Activated T-helper 1 cell treated with anti-CD3 and anti-CD28 coated beads, Interleukin-12 subunit alpha, Interleukin-12 subunit beta, Interleukin-2, Interleukin-4 antibody, amounts not matched to agents 30 ng/mL and 10 ng/mL and 1 ng/mL, durations not matched to agents 14 hours and 24 hours and 36 hours (primary cell): ENCODE results near the gene GABRA4. TPM values are rescaled to one million over a fixed set of nuclear protein-coding genes. Genes with fewer than 3 reads are reported as not detected.

Source experiments
- DNase-seq: peaks from one replicate; pipeline ENCODE4 v3.0.0; 2021; ENCODE audit warnings: low spot score
- H3K27ac Mint-ChIP-seq: one replicate; pipeline ENCODE4 v1.8.0; 2021; ENCODE audit warnings: mild to moderate bottlenecking, mixed read lengths
- H3K27me3 Mint-ChIP-seq: one replicate; pipeline ENCODE4 v1.8.0; 2022; ENCODE audit warnings: mild to moderate bottlenecking, moderate library complexity, mixed read lengths; ENCODE audit not compliant: insufficient read depth
- H3K36me3 Mint-ChIP-seq: one replicate; pipeline ENCODE4 v1.8.0; 2021; ENCODE audit warnings: low read depth, mixed read lengths
- H3K4me1 Mint-ChIP-seq: one replicate; pipeline ENCODE4 v1.8.0; 2021; ENCODE audit warnings: low read depth, mixed read lengths
- H3K4me3 Mint-ChIP-seq: one replicate; pipeline ENCODE4 v1.8.0; 2021; ENCODE audit warnings: mild to moderate bottlenecking, moderate library complexity, mixed read lengths
- H3K9me3 Mint-ChIP-seq: one replicate; pipeline ENCODE4 v1.8.0; 2021; ENCODE audit warnings: mixed read lengths
- intact Hi-C: fragments of 100-400 bp; cut with micrococcal nuclease; formaldehyde crosslinking; loops from one replicate; pipeline ENCODE4 v1.15.1; 2024
- total RNA-seq: library from RNA; stranded (reverse); gene quantifications from 2 replicates; pipeline ENCODE4 v1.2.3, GENCODE V29; 2022

Gene GABRA4
- total RNA-seq, 1 donor from 2014 or later, result not detected

DNA sequence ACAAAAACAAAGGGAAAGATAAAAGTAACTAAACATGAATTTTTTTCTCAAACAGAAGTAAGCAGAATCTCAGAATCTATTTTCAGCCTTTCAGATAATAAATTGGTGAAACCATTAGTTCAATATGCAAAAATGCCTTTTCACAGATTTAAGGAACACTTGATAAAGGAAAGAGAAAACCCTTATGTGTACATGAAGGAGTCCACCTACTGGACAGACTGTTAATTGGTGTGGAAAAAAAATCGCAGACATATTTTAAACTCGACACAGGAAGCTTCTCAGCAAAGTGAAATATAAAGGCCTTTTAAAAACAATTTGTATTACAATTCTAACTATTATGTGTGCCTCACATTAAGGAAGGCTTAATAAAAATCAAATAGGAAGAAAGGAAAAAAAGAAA, 106.7 kb downstream of the GABRA4 start:
- no peaks in the 10 kb centered on the region for H3K36me3 Mint-ChIP-seq
- no peak overlapping the region for H3K4me3 Mint-ChIP-seq
- H3K9me3 Mint-ChIP-seq, result no peaks in the 10 kb centered on the region
- intact Hi-C loops, result no loop called here
- DNase-seq, result no peak
- H3K4me1 Mint-ChIP-seq, result no peaks in the 10 kb centered on the region
- no peak overlapping the region for H3K27ac Mint-ChIP-seq
- H3K27me3 Mint-ChIP-seq, result peaks cover 2% of the 10 kb centered on the region

DNA sequence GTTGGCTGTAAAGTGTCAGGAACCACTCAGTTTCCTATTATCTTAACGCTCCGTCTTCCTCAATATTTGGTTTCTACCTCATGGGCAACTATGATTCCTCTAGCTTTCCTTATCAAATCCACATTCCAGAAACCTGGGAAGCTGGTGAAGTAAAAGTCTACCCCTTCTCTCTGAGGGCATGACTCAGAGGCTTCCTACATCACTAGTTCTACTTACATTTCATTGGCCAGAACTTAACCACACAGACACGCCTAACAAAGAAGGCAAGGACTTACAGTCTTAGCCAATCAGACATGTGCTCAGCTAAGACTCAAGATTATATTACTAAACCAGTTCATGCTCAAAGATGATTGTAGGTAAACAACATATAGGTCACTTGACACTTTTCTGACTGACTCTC, 114.7 kb downstream of the GABRA4 start:
- H3K4me1 Mint-ChIP-seq, result no peaks in the 10 kb centered on the region
- H3K9me3 Mint-ChIP-seq, result no peaks in the 10 kb centered on the region
- DNase-seq, result no peak
- H3K27ac Mint-ChIP-seq, result no peak overlapping the region
- intact Hi-C loops, result no loop called here
- H3K27me3 Mint-ChIP-seq, result no peaks in the 10 kb centered on the region
- H3K36me3 Mint-ChIP-seq, result no peaks in the 10 kb centered on the region
- no peak overlapping the region for H3K4me3 Mint-ChIP-seq

DNA sequence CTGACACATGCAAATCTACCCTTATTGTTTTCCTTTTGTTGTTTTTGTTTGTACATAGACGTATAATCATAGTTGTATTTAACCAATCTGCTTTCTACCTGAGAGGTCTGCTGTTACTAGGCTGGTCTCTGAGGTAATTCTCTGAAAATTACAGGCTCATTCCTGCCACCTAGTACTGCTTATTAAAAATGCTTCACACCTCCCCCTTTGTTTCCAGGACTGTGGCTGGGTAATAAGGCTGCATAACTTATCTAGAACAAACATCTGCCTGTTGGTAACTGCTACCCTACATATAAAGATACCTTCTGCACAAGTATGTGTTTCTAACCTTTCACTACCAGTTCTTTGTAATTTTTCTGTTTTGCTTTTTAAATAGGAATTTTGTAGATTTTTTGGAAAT, 118.6 kb downstream of the GABRA4 start:
- no peak for DNase-seq
- Mint-ChIP-seq H3K9me3 (no peaks in the 10 kb centered on the region), H3K27me3 (no peaks in the 10 kb centered on the region), H3K4me1 (no peaks in the 10 kb centered on the region), H3K27ac (no peak overlapping the region), H3K36me3 (no peaks in the 10 kb centered on the region), H3K4me3 (no peak overlapping the region)
- intact Hi-C loops, result no loop called here

DNA sequence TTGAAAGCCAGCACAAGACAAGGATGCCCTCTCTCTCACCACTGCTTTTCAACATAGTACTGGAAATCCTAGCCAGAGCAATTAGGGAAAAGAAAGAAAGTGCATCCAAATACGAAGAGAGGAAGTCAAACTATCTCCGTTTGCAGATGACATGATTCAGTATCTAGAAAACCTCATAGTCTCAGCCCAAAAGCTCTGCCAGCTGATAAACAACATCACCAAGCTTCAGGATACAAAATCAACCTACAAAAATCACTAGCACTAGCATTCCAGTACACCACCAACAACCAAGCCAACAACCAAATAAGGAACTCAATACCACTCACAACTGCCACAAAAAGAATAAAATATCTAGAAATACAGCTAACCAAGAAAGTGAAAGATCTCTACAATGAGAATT, 123.0 kb downstream of the GABRA4 start:
- intact Hi-C loops, result no loop called here
- H3K27me3 Mint-ChIP-seq, result no peaks in the 10 kb centered on the region
- no peaks in the 10 kb centered on the region for H3K9me3 Mint-ChIP-seq
- no peak overlapping the region for H3K4me3 Mint-ChIP-seq
- H3K27ac Mint-ChIP-seq, result no peak overlapping the region
- H3K36me3 Mint-ChIP-seq, result no peaks in the 10 kb centered on the region
- no peak for DNase-seq
- no peaks in the 10 kb centered on the region for H3K4me1 Mint-ChIP-seq

Other genes with a start within 250 kb of the GABRA4 start
- not detected in 2 replicates for gene COX7B2, start 84.3 kb downstream of the GABRA4 start, total RNA-seq
- gene GABRB1, start 38.0 kb upstream of the GABRA4 start, total RNA-seq, result not detected in 2 replicates